GM12878 (cell line): Measurements from ENCODE around the gene OR6K6. TPM values are rescaled to one million over a fixed set of nuclear protein-coding genes. Genes with fewer than 3 reads are reported as not detected.

Experiments used
- ATF7 ChIP-seq: fragments of 450-650 bp; IDR thresholded peaks from 2 replicates; pipeline ENCODE4 v1.6.1; 2016; ENCODE audit warnings: low read depth, mild to moderate bottlenecking
- BCLAF1 ChIP-seq: fragments of 450-650 bp; IDR thresholded peaks from 2 replicates; pipeline ENCODE4 v1.6.1; 2017; ENCODE audit warnings: antibody characterized with exemption, mild to moderate bottlenecking, moderate library complexity
- ESRRA ChIP-seq: IDR thresholded peaks from 2 replicates; pipeline ENCODE4 v1.6.1; 2012; ENCODE audit warnings: mild to moderate bottlenecking, low read length, improper control_type of control experiment
- IKZF2 ChIP-seq, 2 experiments: fragments of 450-650 bp; IDR thresholded peaks; 2 replicates each; pipeline ENCODE4 v1.6.1; 2017; ENCODE audit warnings: mild to moderate bottlenecking in 2 of 2, moderate library complexity in 2 of 2
- IRF3 ChIP-seq: fragments of 450-650 bp; IDR thresholded peaks from 2 replicates; pipeline ENCODE4 v1.6.1; 2014; ENCODE audit warnings: mild to moderate bottlenecking
- JUND ChIP-seq: IDR thresholded peaks from 2 replicates; pipeline ENCODE4 v1.6.1; 2012; ENCODE audit warnings: low read depth, mild to moderate bottlenecking, low read length, improper control_type of control experiment, moderate library complexity
- KDM1A ChIP-seq: fragments of 200-600 bp; sonication (generic); IDR thresholded peaks from 2 replicates; pipeline ENCODE4 v1.6.1; 2016; ENCODE audit warnings: borderline replicate concordance
- MEF2A ChIP-seq: IDR thresholded peaks from 2 replicates; pipeline ENCODE4 v1.6.1; 2011; ENCODE audit warnings: low read depth, mild to moderate bottlenecking, low read length, moderate library complexity; ENCODE audit not compliant: insufficient read depth
- MYC ChIP-seq: IDR thresholded peaks from 2 replicates; pipeline ENCODE4 v1.6.1; 2011; ENCODE audit warnings: mild to moderate bottlenecking, low read length, moderate library complexity, inconsistent platforms; ENCODE audit not compliant: insufficient read depth, insufficient replicate concordance, insufficient read length, severe bottlenecking
- ZNF207 ChIP-seq: fragments of 450-650 bp; IDR thresholded peaks from 2 replicates; pipeline ENCODE4 v1.6.1; 2014; ENCODE audit warnings: antibody characterized with exemption, mild to moderate bottlenecking, borderline replicate concordance
- polyA plus RNA-seq, 11 experiments: library from polyadenylated mRNA; depleted of rRNA in 4 of 11; unstranded in 6 of 11; stranded (reverse) in 5 of 11; fragments of >200 nt; fragmentation: Nextera tagmentation in 4 of 11; fragmentation: Illumina TruSeq in 1 of 11; extraction: Ambion mirVana in 4 of 11; extraction: Trizol in 1 of 11; gene quantifications; 1 replicate in 1 of 11; 2 replicates in 10 of 11; pipeline versions ENCODE4 v1.2.1 to v1.2.3, GENCODE V29; 2011 to 2016; ENCODE audit warnings: inconsistent platforms in 2 of 11, missing spikeins in 2 of 11, low read depth in 1 of 11
- total RNA-seq, 4 experiments: library from RNA; depleted of rRNA in 3 of 4; stranded (reverse); fragments of >200 nt in 3 of 4; fragmentation: Illumina TruSeq in 1 of 4; extraction: Trizol in 1 of 4; gene quantifications; 2 replicates each; pipeline versions ENCODE4 v1.2.1 to v1.2.3, GENCODE V29; 2013 to 2021

OR6K6 gene
- total and polyA plus RNA-seq, 10 of the 15 experiments (the other 5 are each of a cell fraction or from before 2014, with no cell fraction given) = not detected

DNA sequence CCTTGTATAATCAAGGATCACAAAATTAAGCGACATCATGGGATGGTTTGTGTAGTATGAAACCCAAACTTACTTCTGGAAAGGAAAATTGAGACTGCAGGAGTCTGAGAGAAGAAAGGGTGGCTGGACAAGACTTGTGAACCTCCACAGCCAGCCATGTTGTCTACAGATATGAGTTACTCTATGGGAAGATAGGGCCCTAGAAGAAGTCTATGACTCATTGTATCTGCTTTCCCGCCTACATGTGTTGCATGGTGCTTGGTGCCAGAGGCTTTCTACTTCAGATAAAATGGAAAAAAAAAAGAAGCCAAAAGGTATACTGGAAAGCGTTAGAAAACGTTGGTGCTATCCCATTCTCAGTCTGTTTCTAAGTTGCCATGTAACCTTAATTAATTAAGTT lies 45.2 kb downstream of the OR6K6 start (continued):
- TF ChIP-seq ESRRA = no peak
- no peak for TF ChIP-seq IKZF2 (IDR thresholded peaks at IDR 0.05)
- TF ChIP-seq MYC = no peak
- no peak for TF ChIP-seq JUND
- no peak for TF ChIP-seq KDM1A
- TF ChIP-seq ZNF207 = no peak
- TF ChIP-seq ATF7 = no peak
- no peak for TF ChIP-seq MEF2A
- no peak for TF ChIP-seq BCLAF1
- no peak for TF ChIP-seq IRF3
